SH-SY5Y (cell line): ENCODE results near the gene TRNT1.
A peak's percentile ranks its signal among the peaks of the same experiment; 100 is the strongest.

Source experiments
- GATA2 ChIP-seq: IDR thresholded peaks from 2 replicates; pipeline ENCODE4 v1.6.1; 2011; ENCODE audit warnings: mild to moderate bottlenecking, low read depth, low read length
- GATA3 ChIP-seq: IDR thresholded peaks from 2 replicates; pipeline ENCODE4 v1.6.1; 2011; ENCODE audit warnings: low read depth, mild to moderate bottlenecking, low read length, moderate library complexity

The TRNT1 gene

DNA sequence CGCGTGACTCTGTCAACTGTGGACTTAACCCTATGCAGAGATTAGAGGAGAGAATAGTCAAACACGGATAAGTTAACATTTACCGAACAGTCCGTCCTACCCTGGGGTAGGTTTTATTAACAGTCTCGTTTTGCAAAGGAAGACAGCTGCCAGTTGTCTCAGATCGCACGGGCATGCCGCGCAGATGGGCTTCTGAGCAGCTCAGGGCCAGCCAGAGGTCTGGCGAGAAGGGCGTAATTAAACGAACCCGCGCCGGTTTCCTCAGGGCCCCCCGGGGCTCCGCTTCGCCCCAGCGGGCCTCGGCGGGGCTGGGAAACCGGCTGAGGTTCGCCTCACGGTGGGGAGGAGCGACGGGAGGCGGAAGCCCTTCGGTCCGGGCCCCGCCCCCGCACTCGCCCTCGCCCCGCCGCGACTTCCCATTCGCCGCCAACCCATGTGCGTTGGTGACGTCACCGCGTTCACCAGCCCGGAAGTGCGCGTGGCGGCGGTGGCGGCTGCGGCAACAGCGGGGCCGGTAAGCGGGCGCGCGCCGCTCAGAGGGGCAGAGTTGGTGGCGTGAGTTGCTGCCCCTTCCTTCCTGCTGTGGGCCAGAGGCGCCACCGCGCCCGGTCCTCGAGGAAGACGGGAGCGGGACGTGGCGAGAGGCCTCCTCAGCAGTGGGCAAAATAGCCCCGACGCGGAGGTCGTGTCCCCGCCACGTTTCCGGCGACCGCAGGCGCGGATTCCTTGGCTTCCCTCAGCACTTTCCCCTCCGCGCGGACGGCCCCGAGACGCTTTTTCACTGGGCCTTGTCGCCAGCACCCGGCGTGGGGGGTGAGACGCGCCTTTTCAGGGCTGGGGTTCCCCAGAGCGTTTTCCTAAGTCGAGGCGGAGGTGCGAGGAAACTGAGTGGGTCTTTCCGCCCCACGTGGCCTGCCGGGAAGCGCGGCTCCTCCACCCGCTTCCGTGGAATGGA, at the start of gene TRNT1:
Gene TRNT1 (plus strand): TSS at position 464 of the 955 bp plus-strand sequence. CDS start 2,101 bp downstream, outside the sequence.
- peak; percentile 20; the same call in 1 of the 2 replicates for TF ChIP-seq GATA2
- TF ChIP-seq GATA3: no peak

GRCh38 chr3:3080309-3080708, 46.4 kb upstream of the TRNT1 start:
- no peak for TF ChIP-seq GATA2
- no peak for TF ChIP-seq GATA3

GRCh38 chr3:3081381-3082233, 45.1 kb upstream of the TRNT1 start:
- TF ChIP-seq GATA2: no peak

- TF ChIP-seq GATA3: no peak
- TF ChIP-seq GATA2: no peak
These were observed 44.4 kb upstream of the TRNT1 start for GRCh38 chr3:3082234-3082924.

DNA sequence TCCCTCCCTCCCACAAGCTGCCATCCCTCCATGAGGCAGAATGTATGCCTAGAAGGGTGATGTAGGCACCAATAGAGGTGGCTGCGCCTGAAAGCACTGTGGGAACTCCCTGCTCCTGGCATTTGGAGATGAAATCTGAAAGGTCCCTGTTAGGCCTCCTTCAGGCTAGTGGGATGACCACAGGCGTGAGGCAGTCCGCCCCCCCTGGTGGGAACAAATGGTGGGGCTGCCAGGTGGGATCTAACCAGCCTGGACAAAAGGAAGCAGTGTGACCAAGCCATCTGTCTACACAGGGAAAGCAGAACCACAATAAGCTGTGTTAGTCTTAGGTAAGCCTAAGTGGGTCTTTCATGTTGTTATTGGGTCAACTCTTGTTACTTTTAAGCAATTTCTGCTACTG, 41.9 kb upstream of the TRNT1 start:
- no peak for TF ChIP-seq GATA2
- TF ChIP-seq GATA3: no peak

DNA sequence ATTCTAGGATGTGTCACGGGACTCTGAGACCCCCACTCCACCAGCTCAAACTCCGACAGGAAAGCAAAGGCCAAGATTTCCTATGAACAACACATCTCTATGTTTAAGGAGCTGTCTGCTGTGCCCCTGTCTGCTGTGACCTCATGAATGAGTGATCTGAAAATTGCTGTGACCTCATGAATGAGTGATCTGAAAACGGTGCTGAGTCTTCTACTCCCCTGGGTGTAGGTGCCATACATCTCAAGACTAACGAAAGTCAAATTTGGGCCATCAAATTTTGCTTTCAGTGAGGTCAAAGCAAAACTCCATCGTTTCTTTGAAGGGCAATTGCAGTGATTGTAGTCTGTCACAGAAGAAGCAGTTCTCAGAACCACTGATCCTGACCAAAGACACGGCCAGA, 41.0 kb upstream of the TRNT1 start:
- TF ChIP-seq GATA2: no peak
- no peak for TF ChIP-seq GATA3

DNA sequence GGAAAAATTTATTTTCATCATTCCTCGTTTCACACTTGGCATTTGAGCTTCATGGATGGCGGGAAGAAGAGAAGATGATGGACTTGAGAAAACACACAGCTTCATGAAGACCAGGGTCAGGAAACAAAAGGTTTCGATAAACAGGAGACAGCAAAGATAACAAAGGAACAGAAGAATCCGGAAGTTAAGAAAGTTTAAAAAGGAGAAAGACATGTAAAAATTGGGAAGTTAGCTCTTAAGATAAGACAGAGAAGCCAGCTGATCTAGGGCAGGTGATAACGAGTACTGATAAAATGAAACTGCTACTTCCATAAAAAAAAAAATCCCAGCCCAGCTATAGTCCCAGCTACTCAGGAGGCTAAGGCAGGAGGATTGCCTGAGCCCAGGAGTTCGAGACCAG, 40.5 kb upstream of the TRNT1 start:
- no peak for TF ChIP-seq GATA2
- no peak for TF ChIP-seq GATA3

GRCh38 chr3:3087279-3087678, 39.5 kb upstream of the TRNT1 start:
- no peak for TF ChIP-seq GATA3
- TF ChIP-seq GATA2: no peak

GRCh38 chr3:3087716-3088465, 38.8 kb upstream of the TRNT1 start:
- TF ChIP-seq GATA2 (no peak), GATA3 (no peak)

DNA sequence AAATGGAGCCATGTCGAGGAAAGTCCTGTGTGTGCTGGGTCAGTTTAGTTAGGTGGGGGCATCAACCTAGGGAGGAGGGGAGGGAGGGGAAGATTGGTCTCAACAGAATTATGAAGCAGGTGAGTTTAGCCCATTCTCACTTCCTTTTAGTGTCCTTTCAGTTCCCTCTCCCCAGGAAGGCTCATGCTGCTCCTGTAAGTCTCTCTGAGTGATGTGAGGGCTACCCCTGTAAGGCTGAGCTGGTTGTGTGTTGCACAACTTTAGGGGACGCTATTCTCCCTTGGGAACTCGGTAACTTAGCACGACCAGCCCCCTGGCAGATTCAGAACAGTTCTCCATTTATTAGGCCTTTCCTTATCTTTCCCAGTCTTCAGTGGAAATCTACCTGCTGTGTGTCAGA, 37.7 kb upstream of the TRNT1 start:
- TF ChIP-seq GATA2 (no peak), GATA3 (no peak)

- TF ChIP-seq GATA3: no peak
- TF ChIP-seq GATA2: no peak
These were observed 28.8 kb upstream of the TRNT1 start for GRCh38 chr3:3097958-3098357.

DNA sequence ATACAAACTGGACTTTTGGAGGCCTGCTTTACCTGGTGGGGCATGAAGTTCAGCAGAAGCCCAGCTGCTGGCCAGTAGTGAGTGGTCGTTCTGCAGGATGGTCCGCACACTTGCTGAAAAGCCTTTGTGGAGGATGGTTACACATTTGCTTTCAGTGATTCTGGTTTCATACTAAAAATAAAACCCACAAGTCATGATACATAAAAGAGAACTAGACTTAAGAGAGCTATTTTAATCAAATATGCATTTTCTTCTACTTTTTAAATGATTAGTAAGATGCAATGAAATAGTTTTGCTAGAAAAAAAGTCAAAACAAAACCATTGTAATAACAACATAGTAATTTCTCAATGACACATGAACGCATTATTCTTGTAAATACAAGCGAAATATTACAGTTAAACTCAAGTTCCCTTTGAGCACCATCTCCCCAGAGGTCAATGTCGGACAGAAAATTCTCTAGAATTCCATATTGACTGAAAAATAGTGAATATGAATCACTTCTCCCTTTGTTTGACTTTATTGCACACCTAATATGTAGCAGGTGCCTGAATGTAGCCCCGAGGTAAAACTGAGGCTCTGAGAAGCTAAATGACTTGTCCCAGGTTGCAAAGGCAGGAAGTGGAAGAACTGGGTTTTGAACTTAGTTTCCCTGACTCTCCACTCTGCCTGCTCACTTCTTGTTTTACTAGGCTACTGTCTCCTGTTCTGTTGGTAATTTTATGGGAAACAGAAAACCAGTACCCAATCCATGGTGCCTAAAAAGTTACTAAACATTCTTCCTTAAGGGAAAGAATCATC, 24.9 kb upstream of the TRNT1 start:
- TF ChIP-seq GATA3: no peak
- TF ChIP-seq GATA2: no peak

DNA sequence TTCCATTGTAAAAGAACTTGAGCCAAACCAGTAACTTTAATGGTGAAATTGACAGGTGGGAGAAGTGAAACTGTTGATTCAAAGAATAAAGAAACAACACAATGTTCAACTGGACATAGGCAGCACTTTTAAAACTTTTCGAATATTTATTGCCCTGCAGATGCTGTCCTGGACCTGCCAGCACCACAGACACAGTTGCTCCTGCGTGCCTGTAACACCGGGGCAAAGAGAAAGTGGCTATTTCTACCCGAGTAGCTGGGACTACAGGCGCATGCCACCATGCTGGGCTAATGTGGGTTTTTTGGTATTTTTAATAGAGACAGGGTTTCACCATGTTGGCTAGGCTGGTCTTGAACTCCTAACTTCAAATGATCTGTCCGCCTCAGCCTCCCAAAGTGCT, 24.0 kb upstream of the TRNT1 start:
- TF ChIP-seq GATA3: no peak
